ENCODE measurements around the gene RPL18A. TPM values are rescaled to one million over a fixed set of nuclear protein-coding genes. Genes with fewer than 3 reads are reported as not detected.

Gene RPL18A
- total RNA-seq, 4 donors from 2014 or later, result 649 to 2,637 (median 1,942) TPM

DNA sequence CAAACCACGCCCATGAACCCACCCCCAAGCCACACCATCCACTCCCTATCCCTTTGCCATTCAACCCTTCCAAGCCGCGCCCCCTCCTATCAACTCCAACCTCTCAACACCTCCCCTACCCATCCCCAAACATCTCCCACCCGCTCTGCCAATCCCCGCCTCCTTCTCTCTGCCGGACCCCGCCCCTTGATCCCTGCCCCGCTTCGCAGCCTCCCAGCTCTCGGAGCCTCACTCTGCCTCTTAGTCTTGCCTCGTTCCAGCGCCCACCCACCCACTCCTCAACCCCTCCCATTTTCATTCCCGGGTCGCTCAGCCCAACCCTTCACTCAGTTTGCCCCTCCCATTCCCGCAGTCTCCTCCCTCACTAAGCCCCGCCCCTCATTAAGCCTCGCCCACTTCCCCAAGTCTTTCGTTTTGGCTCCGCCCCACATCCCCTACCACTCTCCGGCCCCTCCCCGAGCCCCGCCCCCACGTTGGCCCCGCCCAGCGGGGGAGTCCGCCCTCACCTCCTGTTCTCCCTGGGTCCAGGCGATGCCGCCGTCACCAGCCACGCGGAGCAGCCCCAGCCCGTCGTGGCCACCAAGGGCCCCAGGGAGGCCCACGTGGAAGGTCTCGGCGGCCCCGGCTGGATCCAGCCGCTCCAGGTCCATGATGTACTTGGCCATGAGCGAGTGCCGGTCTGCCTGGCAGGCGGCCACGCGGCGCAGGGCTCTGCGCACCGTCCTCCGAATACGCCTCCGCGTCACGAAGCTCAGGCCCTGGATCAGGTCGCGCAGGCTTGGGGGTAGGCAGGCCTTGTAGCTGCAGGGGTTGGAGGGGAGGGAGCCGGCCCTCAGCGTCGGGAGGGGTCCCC is 17.7 kb upstream of the RPL18A start:
- no peaks in the 10 kb centered on the region for H3K36me3 ChIP-seq
- peak in 1 of 2 donors; percentile 27 for TF ChIP-seq POLR2A (IDR thresholded peaks at IDR 0.05)
- TF ChIP-seq, protein P1, sequence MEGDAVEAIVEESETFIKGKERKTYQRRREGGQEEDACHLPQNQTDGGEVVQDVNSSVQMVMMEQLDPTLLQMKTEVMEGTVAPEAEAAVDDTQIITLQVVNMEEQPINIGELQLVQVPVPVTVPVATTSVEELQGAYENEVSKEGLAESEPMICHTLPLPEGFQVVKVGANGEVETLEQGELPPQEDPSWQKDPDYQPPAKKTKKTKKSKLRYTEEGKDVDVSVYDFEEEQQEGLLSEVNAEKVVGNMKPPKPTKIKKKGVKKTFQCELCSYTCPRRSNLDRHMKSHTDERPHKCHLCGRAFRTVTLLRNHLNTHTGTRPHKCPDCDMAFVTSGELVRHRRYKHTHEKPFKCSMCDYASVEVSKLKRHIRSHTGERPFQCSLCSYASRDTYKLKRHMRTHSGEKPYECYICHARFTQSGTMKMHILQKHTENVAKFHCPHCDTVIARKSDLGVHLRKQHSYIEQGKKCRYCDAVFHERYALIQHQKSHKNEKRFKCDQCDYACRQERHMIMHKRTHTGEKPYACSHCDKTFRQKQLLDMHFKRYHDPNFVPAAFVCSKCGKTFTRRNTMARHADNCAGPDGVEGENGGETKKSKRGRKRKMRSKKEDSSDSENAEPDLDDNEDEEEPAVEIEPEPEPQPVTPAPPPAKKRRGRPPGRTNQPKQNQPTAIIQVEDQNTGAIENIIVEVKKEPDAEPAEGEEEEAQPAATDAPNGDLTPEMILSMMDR (IDR thresholded peaks at IDR 0.05), result no peak
- no peak overlapping the region for H3K27ac ChIP-seq
- H3K9me3 ChIP-seq, result no peaks in the 10 kb centered on the region
- intact Hi-C loops (cut with DNase I; ENCODE audit: low total_unique reads), result no loop called here
- no peaks in the 10 kb centered on the region for H3K27me3 ChIP-seq
- DNase-seq, result peak; percentile 75 to 76
- H3K4me3 ChIP-seq, result peak overlapping the region in 1 of 2 donors; percentile 41
- no peaks in the 10 kb centered on the region for H3K4me1 ChIP-seq

- no peak for DNase-seq
- H3K27ac ChIP-seq, result no peak overlapping the region
- TF ChIP-seq, protein P1 (IDR thresholded peaks at IDR 0.05), result no peak
- TF ChIP-seq POLR2A (IDR thresholded peaks at IDR 0.05), result no peak
- H3K9me3 ChIP-seq, result no peaks in the 10 kb centered on the region
- H3K27me3 ChIP-seq, result no peaks in the 10 kb centered on the region
- peak overlapping the region in 1 of 2 donors; percentile 41 for H3K4me3 ChIP-seq
- no peaks in the 10 kb centered on the region for H3K36me3 ChIP-seq
- intact Hi-C loops (cut with DNase I; ENCODE audit: low total_unique reads), result no loop called here
- H3K4me1 ChIP-seq, result no peaks in the 10 kb centered on the region
Measured at GRCh38 chr19:17842663-17843291, 16.9 kb upstream of the RPL18A start.

GRCh38 chr19:17843292-17843827 is 16.4 kb upstream of the RPL18A start:
- Histone ChIP-seq H3K4me1 (no peaks in the 10 kb centered on the region), H3K9me3 (no peaks in the 10 kb centered on the region), H3K36me3 (no peaks in the 10 kb centered on the region), H3K27ac (no peak overlapping the region), H3K27me3 (no peaks in the 10 kb centered on the region), H3K4me3 (no peak overlapping the region)
- TF ChIP-seq, protein P1 (IDR thresholded peaks at IDR 0.05), result no peak
- no peak for TF ChIP-seq POLR2A (IDR thresholded peaks at IDR 0.05)
- no peak for DNase-seq
- intact Hi-C loops (cut with DNase I; ENCODE audit: low total_unique reads), result no loop called here

- H3K4me3 ChIP-seq, result no peak overlapping the region
- no peaks in the 10 kb centered on the region for H3K9me3 ChIP-seq
- intact Hi-C loops (cut with DNase I; ENCODE audit: low total_unique reads), result no loop called here
- TF ChIP-seq, protein P1 (IDR thresholded peaks at IDR 0.05), result no peak
- no peak for TF ChIP-seq POLR2A (IDR thresholded peaks at IDR 0.05)
- DNase-seq, result no peak
- H3K27ac ChIP-seq, result no peak overlapping the region
- H3K36me3 ChIP-seq, result no peaks in the 10 kb centered on the region
- no peaks in the 10 kb centered on the region for H3K27me3 ChIP-seq
- no peaks in the 10 kb centered on the region for H3K4me1 ChIP-seq
Measured at GRCh38 chr19:17843908-17844490, 15.7 kb upstream of the RPL18A start.
